CD4-positive, alpha-beta T cell treated with Interleukin-4 for 4 hours (primary cell): ENCODE results near the gene INPP5D.
A peak's percentile ranks its signal among the peaks of the same experiment; 100 is the strongest.

Experiments
- DNase-seq: peaks from one replicate; pipeline ENCODE4 v3.0.0-alpha.2; 2020

Gene INPP5D

DNA sequence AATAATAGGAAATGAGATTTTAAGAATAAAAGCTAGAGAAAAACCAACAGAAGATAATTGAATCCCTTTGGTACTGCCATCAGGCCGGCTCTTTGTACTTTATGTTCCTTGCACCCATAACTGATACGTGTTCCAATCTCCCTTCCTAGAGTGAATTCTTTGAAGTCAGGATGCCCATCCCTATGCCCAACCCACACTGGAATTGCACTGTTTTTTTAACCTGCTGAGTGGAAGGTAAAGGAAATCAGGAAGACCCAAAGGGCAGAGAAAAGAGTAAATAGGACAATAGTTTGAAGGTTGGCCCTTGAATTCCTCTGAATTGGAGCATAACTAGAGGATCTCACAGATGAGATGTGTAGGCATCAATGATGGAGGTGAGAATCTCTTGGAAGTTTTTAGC is 187.0 kb downstream of the INPP5D start:
- DNase-seq: no peak

DNA sequence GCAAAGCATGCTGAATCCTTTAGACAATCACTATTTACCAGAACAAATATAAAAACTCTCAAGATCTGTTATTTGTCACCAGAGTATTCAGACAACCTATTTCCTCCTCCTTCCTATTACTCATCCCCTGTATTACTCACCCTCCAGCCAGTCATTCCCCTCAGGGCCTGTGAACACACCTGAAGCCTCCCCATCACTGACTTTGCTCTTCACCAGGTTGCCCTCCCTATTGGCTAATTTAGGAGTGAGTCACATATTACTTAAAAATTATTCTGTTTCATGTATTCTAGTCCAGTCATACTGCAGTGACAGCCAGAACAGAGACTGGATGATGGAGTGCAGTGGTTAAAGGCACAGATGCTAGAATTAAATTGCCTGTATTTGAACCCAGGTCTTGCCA is 187.6 kb downstream of the INPP5D start:
- peak; percentile 95 for DNase-seq

GRCh38 chr2:233248999-233249398 is 188.9 kb downstream of the INPP5D start:
- DNase-seq: peak; percentile 31

- no peak for DNase-seq
Measured at GRCh38 chr2:233250568-233250967, 190.4 kb downstream of the INPP5D start.

GRCh38 chr2:233250985-233251305 is 190.8 kb downstream of the INPP5D start:
- DNase-seq: no peak

DNA sequence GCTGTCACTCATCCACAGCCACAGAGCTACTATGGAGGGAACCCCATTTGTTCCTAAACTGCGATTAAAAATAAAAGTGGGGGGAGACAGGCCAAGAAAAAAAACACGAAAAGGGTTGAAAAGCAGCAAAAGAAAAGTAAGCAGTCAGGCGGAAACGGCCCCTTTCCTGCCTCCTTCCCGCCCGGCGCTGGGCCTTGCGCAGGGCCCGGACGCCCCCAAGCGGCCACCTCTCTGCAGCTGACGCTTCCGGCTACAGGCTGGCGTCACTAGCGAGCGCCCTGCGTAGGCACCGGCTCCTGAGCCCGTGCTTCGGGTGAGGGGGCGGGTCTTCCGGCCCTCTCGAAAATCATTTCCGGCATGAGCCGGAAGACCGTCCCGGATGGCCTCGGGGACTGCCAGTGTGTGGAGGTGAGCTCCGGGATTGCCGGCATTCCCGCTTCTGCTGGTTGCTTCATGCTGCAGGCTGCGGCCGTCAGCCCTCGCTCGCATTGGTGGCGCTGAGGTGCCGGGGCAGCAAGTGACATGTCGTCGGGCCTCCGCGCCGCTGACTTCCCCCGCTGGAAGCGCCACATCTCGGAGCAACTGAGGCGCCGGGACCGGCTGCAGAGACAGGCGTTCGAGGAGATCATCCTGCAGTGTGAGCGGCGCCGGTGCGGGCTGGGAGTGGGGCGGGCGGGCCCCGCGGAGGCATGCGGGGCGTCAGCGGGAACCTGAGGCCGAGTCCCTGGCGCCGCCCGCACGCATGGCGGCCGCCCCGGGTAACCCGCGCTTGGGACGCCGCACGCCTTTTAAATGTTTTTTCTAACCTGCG is 191.4 kb downstream of the INPP5D start, which contains the start of gene ATG16L1:
TSS of gene ATG16L1 (plus strand) at position 368 of the 811 bp plus-strand sequence. CDS start at position 523, 155 bp downstream.
- DNase-seq: peak; percentile 95

GRCh38 chr2:233252227-233252626 is 192.1 kb downstream of the INPP5D start:
- DNase-seq: no peak

DNA sequence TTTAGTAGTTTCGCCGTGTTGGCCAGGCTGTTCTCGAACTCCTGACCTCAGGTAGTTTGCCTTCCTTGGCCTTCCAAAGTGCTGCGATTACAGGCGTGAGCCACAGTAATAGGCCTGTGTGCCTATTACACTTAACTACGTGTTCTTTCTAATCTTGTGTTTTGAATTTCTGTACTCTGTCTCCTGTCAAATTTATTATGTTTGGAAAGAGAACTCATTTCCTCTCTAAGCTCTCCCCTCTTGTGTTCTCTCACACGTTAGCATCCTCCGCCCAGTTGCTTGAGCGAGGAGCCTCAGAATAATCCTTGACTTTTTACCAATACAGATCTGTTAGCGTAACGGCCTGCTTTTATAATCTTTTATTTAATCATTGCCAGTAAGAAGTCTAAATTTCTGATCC is 195.0 kb downstream of the INPP5D start:
- no peak for DNase-seq

DNA sequence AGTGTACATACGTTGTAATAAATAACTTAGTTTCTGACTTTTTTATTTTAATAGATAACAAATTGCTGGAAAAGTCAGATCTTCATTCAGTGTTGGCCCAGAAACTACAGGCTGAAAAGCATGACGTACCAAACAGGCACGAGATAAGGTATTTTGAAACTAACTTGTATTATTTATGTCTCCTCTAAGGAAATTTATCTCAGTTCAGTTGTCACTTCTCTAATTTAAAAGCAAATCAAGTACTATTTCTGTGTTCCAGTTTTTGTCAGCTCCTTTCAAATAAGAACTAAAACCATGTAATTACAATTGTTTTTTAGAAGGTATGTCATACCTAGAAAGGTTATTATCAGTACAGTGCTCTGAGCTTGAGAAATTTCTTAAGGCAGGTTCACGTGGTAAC is 195.9 kb downstream of the INPP5D start:
- no peak for DNase-seq
